Ishikawa (cell line): ENCODE data around the gene SOX5.

ENCODE experiments used
- CEBPB ChIP-seq: IDR thresholded peaks from 2 replicates; pipeline ENCODE4 v1.6.1; 2012
- EP300 ChIP-seq: IDR thresholded peaks from 2 replicates; pipeline ENCODE4 v1.6.1; 2012; ENCODE audit warnings: borderline replicate concordance
- FOXM1 ChIP-seq: IDR thresholded peaks from 2 replicates; pipeline ENCODE4 v1.6.1; 2012; ENCODE audit warnings: low read depth, borderline replicate concordance
- MAX ChIP-seq: IDR thresholded peaks from 2 replicates; pipeline ENCODE4 v1.6.1; 2012
- REST ChIP-seq: IDR thresholded peaks from 2 replicates; pipeline ENCODE4 v1.6.1; 2012; ENCODE audit warnings: low read depth, mild to moderate bottlenecking
- TAF1 ChIP-seq: IDR thresholded peaks from 2 replicates; pipeline ENCODE4 v1.6.1; 2012; ENCODE audit warnings: low read depth, mild to moderate bottlenecking
- TCF12 ChIP-seq: IDR thresholded peaks from 2 replicates; pipeline ENCODE4 v1.6.1; 2012; ENCODE audit warnings: low read depth
- TEAD4 ChIP-seq: IDR thresholded peaks from 2 replicates; pipeline ENCODE4 v1.6.1; 2012
- USF1 ChIP-seq: IDR thresholded peaks from 2 replicates; pipeline ENCODE4 v1.6.1; 2012
- YY1 ChIP-seq: IDR thresholded peaks from 2 replicates; pipeline ENCODE4 v1.6.1; 2012; ENCODE audit warnings: low read depth

- no peak for TF ChIP-seq REST
- no peak for TF ChIP-seq MAX
- no peak for TF ChIP-seq TCF12
- TF ChIP-seq EP300: no peak
- no peak for TF ChIP-seq FOXM1
- no peak for TF ChIP-seq CEBPB
- TF ChIP-seq USF1: no peak
- no peak for TF ChIP-seq TEAD4
- no peak for TF ChIP-seq TAF1
- TF ChIP-seq YY1: no peak
Measured at GRCh38 chr12:23596568-23596967, 352.9 kb downstream of the SOX5 start.
